Measurements from ENCODE around the gene SIGLEC11.

Gene SIGLEC11

GRCh38 chr19:49986354-49986753 is 25.4 kb upstream of the SIGLEC11 start:
- H3K4me2 ChIP-seq (ENCODE audit: insufficient read depth, low read length), result no peak overlapping the region
- no peak overlapping the region for H3K4me3 ChIP-seq (ENCODE audit: low read depth in 1 of 2, low read length in 2 of 2)
- H3K4me1 ChIP-seq (ENCODE audit: insufficient read depth, low read length), result no peaks in the 10 kb centered on the region
- ATAC-seq (ENCODE audit: insufficient read depth, low read depth) (no peak), DNase-seq (no peak)
- no peak overlapping the region for H3K9ac ChIP-seq (ENCODE audit: low read depth, low read length)
- H2AFZ ChIP-seq (ENCODE audit: low read depth, low read length), result no peak overlapping the region
- peaks cover 56% of the 10 kb centered on the region for H4K20me1 ChIP-seq (ENCODE audit: insufficient read depth, low read length)
- TF ChIP-seq CTCF (IDR thresholded peaks at IDR 0.05; ENCODE audit: borderline replicate concordance, extremely low read depth, low read length, poor library complexity, severe bottlenecking), result no peak
- TF ChIP-seq EZH2 (IDR thresholded peaks at IDR 0.05; ENCODE audit: borderline replicate concordance, low read depth, low read length, severe bottlenecking), result no peak
- H3K36me3 ChIP-seq (ENCODE audit: insufficient read depth, low read length), result peaks cover 58% of the 10 kb centered on the region
- no peaks in the 10 kb centered on the region for H3K79me2 ChIP-seq (ENCODE audit: insufficient read depth, low read length)
- no peaks in the 10 kb centered on the region for H3K27me3 ChIP-seq (ENCODE audit: insufficient read depth, low read length, poor library complexity)
- H3K27ac ChIP-seq (ENCODE audit: low read length), result no peak overlapping the region
- H3K9me3 ChIP-seq (ENCODE audit: insufficient read depth, low read length, severe bottlenecking), result no peaks in the 10 kb centered on the region

- H3K4me2 ChIP-seq (ENCODE audit: insufficient read depth, low read length), result no peak overlapping the region
- H4K20me1 ChIP-seq (ENCODE audit: insufficient read depth, low read length), result peaks cover 56% of the 10 kb centered on the region
- H2AFZ ChIP-seq (ENCODE audit: low read depth, low read length), result no peak overlapping the region
- no peaks in the 10 kb centered on the region for H3K79me2 ChIP-seq (ENCODE audit: insufficient read depth, low read length)
- no peaks in the 10 kb centered on the region for H3K9me3 ChIP-seq (ENCODE audit: insufficient read depth, low read length, severe bottlenecking)
- peaks cover 53% of the 10 kb centered on the region for H3K36me3 ChIP-seq (ENCODE audit: insufficient read depth, low read length)
- no peaks in the 10 kb centered on the region for H3K27me3 ChIP-seq (ENCODE audit: insufficient read depth, low read length, poor library complexity)
- H3K9ac ChIP-seq (ENCODE audit: low read depth, low read length), result no peak overlapping the region
- no peak overlapping the region for H3K4me3 ChIP-seq (ENCODE audit: low read depth in 1 of 2, low read length in 2 of 2)
- no peaks in the 10 kb centered on the region for H3K4me1 ChIP-seq (ENCODE audit: insufficient read depth, low read length)
- no peak for DNase-seq
- no peak overlapping the region for H3K27ac ChIP-seq (ENCODE audit: low read length)
- ATAC-seq (ENCODE audit: insufficient read depth, low read depth), result no peak
- TF ChIP-seq CTCF (IDR thresholded peaks at IDR 0.05; ENCODE audit: borderline replicate concordance, extremely low read depth, low read length, poor library complexity, severe bottlenecking) (no peak), EZH2 (IDR thresholded peaks at IDR 0.05; ENCODE audit: borderline replicate concordance, low read depth, low read length, severe bottlenecking) (no peak)
Measured at GRCh38 chr19:49985871-49986270, 24.9 kb upstream of the SIGLEC11 start.

- Histone ChIP-seq H3K9me3 (ENCODE audit: insufficient read depth, low read length, severe bottlenecking) (no peaks in the 10 kb centered on the region), H3K27ac (ENCODE audit: low read length) (no peak overlapping the region), H3K4me3 (ENCODE audit: low read depth in 1 of 2, low read length in 2 of 2) (no peak overlapping the region), H3K4me1 (ENCODE audit: insufficient read depth, low read length) (no peaks in the 10 kb centered on the region), H3K4me2 (ENCODE audit: insufficient read depth, low read length) (no peak overlapping the region), H3K79me2 (ENCODE audit: insufficient read depth, low read length) (no peaks in the 10 kb centered on the region), H3K36me3 (ENCODE audit: insufficient read depth, low read length) (peaks cover 51% of the 10 kb centered on the region), H2AFZ (ENCODE audit: low read depth, low read length) (no peak overlapping the region), H3K27me3 (ENCODE audit: insufficient read depth, low read length, poor library complexity) (no peaks in the 10 kb centered on the region), H3K9ac (ENCODE audit: low read depth, low read length) (no peak overlapping the region), H4K20me1 (ENCODE audit: insufficient read depth, low read length) (peaks cover 54% of the 10 kb centered on the region)
- no peak for ATAC-seq (ENCODE audit: insufficient read depth, low read depth)
- no peak for DNase-seq
- TF ChIP-seq CTCF (IDR thresholded peaks at IDR 0.05; ENCODE audit: borderline replicate concordance, extremely low read depth, low read length, poor library complexity, severe bottlenecking) (no peak), EZH2 (IDR thresholded peaks at IDR 0.05; ENCODE audit: borderline replicate concordance, low read depth, low read length, severe bottlenecking) (no peak)
Measured at GRCh38 chr19:49984491-49984890, 23.5 kb upstream of the SIGLEC11 start.

All from DND-41 (cell line).